Measurements from ENCODE around the gene SYTL2.
"Not testable (repeated sequence)": the region's sequence is repeated elsewhere in the genome, so short reads cannot be mapped to it uniquely, and the experiment has no call there.

SYTL2 gene, protein sequence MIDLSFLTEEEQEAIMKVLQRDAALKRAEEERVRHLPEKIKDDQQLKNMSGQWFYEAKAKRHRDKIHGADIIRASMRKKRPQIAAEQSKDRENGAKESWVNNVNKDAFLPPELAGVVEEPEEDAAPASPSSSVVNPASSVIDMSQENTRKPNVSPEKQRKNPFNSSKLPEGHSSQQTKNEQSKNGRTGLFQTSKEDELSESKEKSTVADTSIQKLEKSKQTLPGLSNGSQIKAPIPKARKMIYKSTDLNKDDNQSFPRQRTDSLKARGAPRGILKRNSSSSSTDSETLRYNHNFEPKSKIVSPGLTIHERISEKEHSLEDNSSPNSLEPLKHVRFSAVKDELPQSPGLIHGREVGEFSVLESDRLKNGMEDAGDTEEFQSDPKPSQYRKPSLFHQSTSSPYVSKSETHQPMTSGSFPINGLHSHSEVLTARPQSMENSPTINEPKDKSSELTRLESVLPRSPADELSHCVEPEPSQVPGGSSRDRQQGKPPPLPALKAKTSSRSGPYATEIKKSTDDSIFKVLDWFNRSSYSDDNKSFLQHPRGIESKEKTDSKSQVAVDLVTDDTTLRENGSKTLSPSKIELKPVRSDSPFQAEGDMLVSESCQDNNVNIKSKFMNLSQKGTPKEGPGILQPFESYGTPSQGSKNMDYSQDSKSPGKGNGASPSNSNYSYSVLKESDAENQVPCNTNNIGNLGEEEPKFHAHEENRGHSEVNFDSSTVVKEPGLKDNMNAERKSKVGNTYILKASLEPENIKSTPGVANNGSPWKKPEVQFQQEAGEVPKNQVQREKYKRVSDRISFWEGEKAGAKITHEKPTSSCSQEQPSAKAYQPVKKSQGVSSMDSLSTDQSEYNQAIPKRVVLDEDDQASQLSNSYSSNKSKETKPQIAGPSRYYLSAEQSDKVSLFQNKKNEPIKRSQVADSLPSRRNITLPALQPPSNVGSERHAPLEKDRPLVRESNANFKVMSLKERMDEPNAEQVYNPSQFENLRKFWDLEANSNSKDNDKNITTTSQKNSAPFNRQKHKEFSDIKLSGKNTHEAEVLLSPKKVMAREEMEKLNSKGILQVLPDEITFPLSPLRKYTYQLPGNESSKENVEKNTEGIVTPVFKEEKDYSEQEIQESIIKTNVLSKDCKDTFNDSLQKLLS (N-terminal part only)

GRCh38 chr11:85810871-85811611, at the start of gene SYTL2:
SYTL2 (minus strand) TSS chr11:85811141; CDS start chr11:85757725, 53,416 bp downstream.
- DNase-seq = peak; percentile 12 to 54

GRCh38 chr11:85859541-85859940, 48.6 kb upstream of the SYTL2 start:
- not testable (repeated sequence) for DNase-seq

GRCh38 chr11:85857098-85857497, 46.2 kb upstream of the SYTL2 start:
- no peak for DNase-seq

GRCh38 chr11:85855341-85855656, 44.4 kb upstream of the SYTL2 start, which contains the start of gene CCDC83:
CCDC83 (plus strand) TSS chr11:85855383; CDS start chr11:85865124, 9,741 bp downstream.
- no peak for DNase-seq

GRCh38 chr11:85854557-85855340, 43.8 kb upstream of the SYTL2 start:
- DNase-seq = peak; percentile 71 to 86

DNA sequence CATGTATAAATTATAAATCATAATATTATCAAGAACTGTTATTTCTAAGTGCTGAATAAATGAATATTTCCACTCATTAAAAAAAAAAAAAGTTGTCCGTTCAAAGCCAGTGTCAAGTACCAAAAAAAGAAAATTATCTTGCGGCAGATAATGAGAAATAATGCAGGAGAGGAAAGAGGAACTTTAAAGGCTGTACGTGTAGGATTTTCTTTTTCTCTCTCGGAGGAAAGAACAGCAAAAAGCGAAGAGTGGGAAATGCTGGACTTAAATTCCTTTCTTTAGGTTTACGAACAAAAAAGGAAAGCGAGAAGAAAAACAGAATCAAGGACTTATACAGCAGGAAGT, 43.2 kb upstream of the SYTL2 start:
- no peak for DNase-seq

GRCh38 chr11:85853541-85853940, 42.6 kb upstream of the SYTL2 start:
- not testable (repeated sequence) for DNase-seq

DNA sequence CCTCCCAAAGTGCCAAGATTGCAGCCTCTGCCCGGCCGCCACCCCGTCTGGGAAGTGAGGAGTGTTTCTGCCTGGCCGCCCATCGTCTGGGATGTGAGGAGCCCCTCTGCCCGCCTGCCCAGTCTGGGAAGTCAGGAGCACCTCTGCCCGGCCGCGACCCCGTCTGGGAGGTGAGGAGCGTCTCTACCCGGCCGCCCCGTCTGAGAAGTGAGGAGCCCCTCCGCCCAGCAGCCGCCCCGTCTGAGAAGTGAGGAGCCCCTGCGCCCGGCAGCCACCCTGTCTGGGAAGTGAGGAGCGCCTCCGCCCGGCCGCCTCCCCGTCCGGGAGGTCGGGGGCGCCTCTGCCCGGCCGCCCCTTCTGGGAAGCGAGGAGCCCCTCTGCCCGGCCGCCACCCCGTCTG, 41.8 kb upstream of the SYTL2 start:
- DNase-seq = not testable (repeated sequence)

GRCh38 chr11:85848556-85848955, 37.6 kb upstream of the SYTL2 start:
- no peak for DNase-seq

- no peak for DNase-seq
Observed at GRCh38 chr11:85848006-85848405, 37.1 kb upstream of the SYTL2 start.

DNA sequence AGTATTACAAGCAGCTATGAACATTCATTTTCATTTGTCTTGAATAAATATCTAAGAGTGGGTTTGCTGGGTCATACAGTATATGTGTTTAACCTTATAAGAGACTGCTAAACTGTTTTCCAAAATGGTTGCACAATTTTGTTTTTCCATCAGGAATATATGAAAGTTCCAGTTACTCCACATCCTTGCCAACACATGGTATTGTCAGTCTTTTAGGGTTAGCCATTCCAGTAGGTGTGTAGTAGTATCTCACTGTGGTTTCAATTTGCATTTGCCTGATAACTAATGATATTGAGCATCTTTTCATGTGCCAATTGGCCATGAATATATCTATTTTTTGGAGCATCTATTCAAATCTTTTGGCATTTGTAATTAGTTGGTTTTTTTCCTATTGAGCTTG, 36.5 kb upstream of the SYTL2 start:
- no peak for DNase-seq

DNA sequence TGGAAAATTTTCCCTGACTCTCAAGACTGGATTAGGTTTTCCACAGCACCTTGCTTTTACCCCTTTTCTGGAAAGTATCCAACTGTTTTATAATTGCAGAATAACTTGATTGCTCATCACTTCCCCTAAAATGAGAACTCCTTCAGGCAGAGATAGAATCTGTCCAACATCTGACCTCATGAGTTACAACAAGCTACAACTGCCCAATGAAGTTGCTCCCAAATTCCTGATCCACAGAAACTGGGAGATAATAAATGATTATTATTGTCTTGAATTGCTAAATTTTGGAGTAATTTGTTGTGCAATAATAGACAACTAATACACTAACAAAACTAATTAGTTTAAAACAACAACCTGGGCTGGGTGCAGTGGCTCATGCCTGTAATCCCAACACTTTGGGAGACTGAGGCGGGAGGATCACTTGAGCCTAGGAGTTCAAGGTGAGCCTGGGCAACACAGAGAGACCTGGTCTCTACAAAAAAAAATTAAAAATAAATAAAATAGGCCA, 34.2 kb upstream of the SYTL2 start:
- DNase-seq = no peak

DNA sequence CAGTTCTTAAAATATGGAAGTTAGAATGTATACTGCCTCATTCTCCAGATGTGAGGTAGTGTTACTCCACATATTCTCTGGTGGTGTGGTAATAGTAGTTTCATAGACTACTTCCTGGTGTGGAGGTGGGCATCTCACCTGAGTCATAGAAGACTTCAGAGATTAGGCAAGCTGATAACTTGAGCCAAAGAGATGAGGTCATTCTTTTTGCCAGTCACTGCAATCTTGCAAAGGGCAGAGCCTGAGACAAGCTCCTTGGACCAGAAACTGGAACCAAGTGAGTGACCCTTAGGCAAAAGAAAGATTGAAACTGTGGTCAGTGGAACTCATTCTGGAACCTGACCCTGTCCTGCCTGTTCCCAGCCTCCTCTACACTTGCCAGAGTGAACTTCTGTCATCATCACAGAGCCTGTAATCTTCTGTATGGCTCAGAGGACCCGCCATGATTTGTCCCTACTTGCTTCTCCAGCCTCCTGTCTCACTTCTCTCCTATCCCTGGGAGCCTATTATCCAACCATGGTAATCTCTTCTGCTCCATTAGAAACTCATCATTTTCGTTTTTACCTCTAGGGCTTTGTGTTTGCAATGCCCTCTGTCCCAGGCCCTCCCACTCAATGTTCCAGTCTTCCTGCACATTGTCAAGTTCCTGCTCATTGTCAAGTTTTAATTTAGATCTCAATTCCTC, 33.6 kb upstream of the SYTL2 start:
- no peak for DNase-seq

DNA sequence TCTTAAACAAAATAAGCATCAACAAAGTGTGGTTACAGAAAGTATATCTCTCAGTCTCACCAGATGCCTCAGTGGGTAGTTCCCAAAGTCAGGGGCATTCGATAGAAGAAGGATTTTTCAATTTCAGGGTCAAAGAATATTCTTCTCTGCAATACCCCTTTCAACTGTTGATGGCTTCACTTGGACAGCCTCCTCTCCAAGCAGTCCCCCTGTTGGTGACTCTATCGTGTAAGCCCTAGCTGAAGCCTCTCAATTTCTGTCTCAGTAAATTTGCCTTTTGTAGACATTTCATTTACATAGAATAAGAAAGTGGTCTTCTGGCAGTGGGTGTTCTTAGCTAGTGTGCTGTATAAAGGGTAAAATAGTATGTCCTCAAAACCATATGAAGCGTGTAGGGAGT, 33.0 kb upstream of the SYTL2 start:
- DNase-seq = no peak

DNA sequence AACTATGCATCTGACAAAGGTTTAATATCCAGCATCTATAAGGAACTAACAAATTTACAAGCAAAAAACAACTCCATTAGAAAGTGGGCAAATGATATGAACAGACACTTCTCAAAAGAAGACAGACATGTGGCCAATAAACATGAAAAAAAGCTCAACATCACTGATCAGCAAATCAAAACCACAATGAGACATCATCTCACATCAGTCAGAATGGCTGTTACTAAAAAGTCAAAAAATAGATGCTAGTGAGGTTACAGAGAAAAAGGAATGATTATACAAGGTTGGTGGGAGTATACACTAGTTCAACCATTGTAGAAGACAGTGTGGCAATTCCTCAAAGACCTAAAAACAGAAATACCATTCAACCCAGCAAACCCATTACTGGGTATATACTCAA, 30.0 kb upstream of the SYTL2 start:
- not testable (repeated sequence) for DNase-seq

DNA sequence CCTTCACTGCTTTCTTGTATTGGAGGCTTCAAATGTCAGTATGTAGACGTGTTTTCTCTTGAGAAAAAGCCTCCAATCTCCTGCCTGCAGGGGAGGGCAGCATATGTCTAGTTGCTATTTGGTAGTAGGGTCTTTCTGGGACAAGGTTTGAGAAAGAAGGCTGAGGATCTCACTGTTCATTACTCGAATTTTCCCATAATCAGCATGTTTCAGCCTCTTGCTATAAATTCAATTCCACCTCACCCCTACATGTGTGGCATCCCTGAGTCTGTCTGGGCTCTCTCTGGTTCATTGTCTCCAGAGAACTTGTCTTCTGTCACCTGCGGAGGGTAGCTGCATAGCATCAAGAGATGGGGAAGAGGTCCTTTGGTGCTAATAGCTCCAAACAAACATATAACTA, 24.8 kb upstream of the SYTL2 start:
- DNase-seq = no peak

GRCh38 chr11:85835263-85835662, 24.3 kb upstream of the SYTL2 start:
- DNase-seq = no peak

GRCh38 chr11:85831050-85831449, 20.1 kb upstream of the SYTL2 start:
- DNase-seq = no peak

- no peak for DNase-seq
Observed at GRCh38 chr11:85829172-85829571, 18.2 kb upstream of the SYTL2 start.

DNA sequence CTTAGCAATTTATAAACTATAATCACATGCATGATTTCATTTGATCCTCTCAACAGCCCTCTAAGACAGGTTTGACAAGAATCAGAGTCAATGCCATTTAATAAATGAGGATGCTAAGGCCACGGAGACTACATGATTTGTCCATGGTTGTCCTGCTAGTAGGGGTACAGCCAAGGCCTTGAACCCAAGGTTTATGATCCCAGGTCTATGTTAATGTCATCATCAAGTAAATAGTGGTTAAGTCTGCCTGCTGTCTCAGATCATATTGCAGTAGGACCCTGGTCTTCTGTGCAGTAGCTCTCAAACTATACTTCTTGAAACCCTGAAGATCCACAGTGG, 17.7 kb upstream of the SYTL2 start:
- DNase-seq = no peak

Data from NCI-H1930 (cell line).